HG02623 (cell line): ENCODE results near the gene CCM2.

ENCODE experiments used
- ATAC-seq: cut with Tn5 transposase; IDR thresholded peaks from one replicate; pipeline ENCODE4 v1.9.1; 2021; ENCODE audit warnings: moderate library complexity; ENCODE audit not compliant: unreplicated experiment

CCM2 gene

DNA sequence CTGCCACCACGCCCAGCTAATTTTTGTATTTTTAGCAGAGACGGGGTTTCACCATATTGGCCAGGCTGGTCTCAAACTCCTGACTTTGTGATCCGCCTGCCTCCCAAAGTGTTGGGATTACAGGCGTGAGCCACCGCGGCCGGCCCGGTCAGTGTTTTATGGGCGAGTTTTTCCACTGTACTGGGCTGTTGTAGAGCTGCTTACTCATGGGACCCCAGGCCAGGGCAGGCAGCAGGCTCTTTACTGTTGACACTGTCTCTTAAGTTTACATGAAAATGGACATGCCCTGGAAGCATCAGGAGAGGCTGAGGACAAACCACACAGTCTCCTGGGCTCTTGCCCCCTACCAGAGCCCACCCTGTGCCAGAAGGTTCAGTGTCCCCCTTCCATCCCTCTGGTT, 77.6 kb downstream of the CCM2 start:
- no peak for ATAC-seq

DNA sequence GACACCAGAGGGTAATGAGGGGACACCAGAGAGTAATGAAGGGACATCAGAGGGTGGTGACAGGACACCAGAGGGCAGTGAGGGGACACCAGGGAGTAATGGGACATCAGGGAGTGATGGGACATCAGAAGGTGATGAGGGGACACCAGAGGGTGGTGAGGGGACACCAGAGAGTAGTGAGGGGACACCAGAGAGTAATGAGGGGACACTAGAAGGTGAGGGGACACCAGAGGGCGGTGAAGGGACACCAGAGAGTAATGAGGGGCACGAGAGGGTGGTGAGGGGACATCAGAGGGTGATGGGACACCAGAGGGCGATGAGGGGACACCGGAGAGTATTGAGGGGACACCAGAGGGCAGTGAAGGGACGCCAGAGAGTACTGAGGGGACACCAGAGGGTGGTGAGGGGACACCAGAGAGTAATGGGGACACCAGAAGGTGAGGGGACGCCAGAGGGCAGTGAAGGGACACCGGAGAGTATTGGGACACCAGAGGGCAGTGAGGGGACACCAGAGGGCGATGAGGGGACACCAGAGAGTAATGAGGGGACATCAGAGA, 78.2 kb downstream of the CCM2 start:
- ATAC-seq: no peak

DNA sequence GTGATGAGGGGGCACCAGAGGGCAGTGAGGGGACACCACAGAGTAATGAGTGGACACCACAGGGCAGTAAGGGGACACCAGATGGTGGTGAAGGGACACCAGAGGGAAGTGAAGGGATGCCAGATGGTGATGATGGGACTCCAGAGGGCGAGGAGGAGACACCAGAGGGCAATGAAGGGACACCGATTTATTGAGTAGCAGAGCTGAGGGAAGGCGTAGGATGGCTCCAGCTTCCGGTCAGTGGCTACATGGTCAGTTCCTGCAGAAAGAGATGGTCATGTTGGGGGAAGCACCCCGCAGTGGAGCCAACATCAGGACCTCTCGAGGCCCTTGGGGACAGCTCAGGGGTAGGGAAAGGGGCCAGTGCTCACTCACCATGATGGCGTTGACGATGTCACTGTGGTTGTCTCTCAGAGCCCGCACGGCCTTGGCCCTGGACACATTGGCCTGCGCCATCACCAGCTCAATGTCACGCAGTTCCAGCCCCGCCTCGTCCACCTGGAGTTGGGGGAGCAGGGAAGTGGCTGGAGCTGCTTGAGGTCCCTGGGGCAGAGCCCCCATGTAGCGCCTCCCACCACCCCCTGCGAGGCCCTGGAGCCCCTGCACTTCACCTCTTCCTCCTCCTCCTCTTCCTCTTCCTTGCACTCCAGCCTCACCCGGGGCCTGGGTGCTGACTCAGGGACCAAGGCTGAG, 80.4 kb downstream of the CCM2 start:
- no peak for ATAC-seq

DNA sequence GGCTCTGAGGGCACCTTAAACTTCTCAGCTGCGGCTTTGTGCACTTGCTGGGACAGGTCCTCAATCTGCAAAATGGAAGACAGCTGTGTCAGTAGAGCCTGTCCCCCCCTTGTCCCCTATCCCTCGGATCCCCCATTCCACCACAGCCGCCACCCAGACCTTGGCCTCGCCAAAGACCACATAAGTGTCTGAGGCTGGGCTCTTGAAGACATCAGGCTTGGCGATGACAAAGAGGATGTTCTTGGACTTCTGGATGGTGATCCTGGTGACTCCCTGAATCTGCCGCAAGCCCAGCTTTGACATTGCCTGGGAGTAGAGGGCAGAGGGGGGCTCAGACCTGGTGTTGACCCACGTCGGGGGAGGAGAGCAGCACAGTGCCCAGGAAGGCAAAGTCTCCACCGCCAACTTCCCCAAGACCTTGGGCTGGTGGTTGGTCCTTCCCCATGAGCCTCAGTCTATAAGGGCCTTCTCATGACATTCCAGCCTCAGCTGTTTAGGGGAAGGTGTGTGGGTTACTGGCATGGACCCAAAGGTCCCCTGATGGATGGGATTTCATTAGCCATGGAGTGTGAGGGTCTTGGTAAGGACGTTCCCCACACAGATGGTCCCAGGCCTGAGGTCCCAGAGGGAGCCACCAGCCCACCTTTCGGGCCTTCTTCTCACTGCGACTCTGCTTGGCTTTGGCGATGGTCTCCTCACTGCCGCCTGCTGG, 81.1 kb downstream of the CCM2 start:
- no peak for ATAC-seq

GRCh38 chr7:45081670-45081974, 81.6 kb downstream of the CCM2 start:
- ATAC-seq: no peak

- no peak for ATAC-seq
Observed at GRCh38 chr7:45082031-45082830, 82.2 kb downstream of the CCM2 start.

- ATAC-seq: no peak
Observed at GRCh38 chr7:45082831-45083331, 82.9 kb downstream of the CCM2 start.

DNA sequence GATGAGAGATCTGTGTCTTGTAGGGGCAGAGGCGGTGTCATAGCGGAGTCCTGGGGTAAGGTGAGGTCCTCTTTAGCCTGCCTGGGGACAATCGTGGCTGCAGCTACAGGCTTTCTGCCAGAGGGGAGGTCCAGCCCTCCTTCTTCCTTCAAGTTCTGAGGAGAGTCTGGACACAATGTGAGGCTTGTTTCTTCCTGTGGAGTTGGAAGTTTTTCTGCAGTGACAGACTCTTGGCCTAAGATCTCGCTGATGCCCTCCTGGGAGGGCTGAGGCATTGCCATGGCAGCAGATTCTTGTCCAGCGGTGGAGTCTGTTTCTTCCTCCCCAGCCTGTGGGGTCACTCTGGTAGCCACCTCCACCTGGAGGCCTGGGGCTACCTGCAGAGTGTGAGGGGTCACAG, 84.3 kb downstream of the CCM2 start:
- no peak for ATAC-seq

DNA sequence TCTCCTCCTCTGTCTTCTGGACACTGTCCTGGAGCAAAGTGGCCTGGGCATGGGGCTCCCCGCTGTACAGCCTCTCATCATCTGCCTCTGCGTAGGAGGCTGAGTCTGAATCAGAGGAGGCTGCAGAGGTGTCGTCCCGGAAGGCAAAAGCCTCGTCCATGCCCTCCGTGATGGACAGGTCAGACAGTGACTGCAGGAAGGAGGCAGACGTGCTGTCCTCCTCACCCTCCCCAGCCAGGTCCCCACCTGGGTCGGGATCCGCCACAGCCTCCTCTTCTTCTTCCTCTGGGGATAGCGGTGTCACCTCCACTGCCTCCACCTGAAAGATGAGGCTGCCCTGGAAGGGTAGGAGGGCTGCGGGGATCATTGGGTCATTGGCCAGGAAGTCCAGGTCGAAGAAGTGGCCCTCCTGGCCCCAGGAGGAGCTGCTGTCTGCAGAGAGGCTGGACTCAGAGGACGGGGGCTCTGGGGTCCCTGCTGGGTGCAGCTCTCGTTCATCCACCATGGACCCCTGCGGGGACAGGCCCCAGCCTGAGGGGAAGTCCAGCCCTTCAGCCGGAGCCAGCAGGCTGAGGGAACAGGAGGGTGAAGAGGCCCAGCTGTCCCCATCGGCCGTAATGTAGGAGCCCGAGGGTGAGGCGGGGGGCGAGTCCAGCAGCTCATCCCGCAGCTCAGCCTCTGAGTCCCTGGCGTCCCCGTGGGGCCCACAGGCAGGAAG, 85.1 kb downstream of the CCM2 start:
- no peak for ATAC-seq

- ATAC-seq: no peak
Observed at GRCh38 chr7:45085619-45086200, 85.7 kb downstream of the CCM2 start.

- ATAC-seq: no peak
Observed at GRCh38 chr7:45086331-45087065, 86.5 kb downstream of the CCM2 start.

DNA sequence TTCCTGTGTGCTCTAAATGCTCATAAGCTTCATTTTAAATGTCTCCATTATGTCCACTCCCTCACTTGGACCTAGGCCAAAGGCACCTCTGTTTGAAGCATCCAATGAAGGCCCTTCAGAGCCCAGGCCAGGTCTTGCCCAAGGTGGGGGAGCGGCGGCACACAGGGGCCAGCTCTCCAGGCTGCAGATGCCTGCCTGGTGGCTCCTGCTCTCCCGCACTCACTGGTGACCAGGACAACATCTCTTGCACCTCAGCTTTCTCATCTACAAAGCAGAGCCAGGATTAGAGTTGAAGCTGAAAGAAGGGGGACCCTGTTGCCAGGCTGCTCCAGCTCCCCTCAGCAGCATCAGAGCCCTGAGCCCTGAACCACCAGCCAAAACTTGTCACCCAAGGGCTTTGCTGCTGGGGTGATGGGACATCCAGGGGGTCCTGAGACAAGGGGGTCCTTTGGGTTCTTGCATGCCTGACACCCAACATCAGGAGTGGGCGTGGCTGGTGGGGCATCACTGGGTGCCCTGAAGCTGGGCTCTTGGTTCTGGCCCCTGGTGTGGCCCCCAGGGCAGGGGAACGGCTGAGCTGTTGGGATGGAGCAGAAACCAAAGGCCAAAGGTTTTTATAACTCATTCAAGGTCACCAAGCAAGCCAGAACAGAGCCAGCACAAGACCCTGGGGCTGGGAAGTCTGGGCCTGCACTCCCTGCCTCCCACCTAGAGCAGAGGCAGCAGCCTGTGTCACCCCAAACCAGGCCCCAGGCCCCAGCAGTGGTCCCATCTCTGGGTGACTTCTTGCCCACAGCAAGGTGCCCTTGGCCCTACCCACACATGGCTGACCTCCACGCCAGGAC, 87.5 kb downstream of the CCM2 start:
- ATAC-seq: no peak

DNA sequence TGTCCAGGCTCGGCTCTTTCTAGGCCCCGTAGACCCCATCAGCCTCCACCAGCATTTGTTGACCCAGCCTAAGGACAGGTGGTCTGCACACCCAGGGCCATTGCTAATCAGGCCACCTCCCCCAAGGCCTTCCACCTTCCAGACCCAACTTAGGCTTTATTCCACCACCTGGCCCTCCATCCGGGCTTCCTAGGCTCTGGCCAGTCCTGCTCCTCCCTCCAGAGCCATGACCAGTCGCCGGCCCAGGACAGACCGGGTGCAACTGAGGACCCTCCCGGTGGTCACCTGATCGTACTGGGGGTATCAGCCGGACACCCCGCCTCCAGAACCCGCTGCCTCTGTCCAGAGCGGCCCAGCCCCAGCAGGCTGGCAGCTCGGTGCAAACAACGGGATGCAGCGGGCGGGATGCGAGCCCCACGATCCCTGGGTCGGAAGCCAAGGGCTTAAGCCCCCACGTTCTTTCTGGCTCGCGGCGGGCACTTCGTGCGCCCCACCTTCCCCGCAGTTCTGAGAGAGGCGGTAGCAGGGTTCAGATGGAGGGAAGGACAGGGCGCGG, 88.2 kb downstream of the CCM2 start:
- ATAC-seq: no peak

- ATAC-seq: no peak
Observed at GRCh38 chr7:45088821-45089340, 88.9 kb downstream of the CCM2 start, which contains the start of gene NACAD. TSS of gene NACAD (minus strand) at chr7:45088969. CDS start at chr7:45088894, 75 bp downstream.

DNA sequence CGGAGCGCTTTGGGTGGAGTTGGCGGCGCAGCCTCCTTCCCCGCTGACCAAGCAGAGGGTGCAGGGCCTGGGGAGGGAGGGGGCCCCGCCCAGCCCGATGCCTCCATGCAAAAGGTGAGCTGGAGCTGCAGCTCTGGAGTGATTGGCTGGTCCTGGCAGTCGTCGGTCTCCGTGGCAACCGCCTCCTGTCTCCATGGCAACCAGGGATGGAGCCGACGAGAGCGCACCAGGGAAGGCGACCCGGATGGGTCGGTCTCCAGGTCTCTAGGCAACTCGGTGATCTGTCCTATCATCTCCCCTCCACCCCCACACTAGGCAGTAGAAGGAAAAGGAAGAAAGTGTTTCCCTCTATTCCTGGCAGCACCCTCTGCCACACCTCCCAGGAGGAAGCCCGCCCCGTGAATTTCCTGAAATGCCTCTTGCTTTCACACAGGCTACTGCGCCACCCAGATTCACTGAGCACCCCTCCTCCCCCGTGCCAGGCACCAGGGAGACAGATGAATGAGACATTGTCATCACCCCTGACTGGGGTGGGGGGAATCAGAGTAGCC, 89.4 kb downstream of the CCM2 start:
- ATAC-seq: no peak

DNA sequence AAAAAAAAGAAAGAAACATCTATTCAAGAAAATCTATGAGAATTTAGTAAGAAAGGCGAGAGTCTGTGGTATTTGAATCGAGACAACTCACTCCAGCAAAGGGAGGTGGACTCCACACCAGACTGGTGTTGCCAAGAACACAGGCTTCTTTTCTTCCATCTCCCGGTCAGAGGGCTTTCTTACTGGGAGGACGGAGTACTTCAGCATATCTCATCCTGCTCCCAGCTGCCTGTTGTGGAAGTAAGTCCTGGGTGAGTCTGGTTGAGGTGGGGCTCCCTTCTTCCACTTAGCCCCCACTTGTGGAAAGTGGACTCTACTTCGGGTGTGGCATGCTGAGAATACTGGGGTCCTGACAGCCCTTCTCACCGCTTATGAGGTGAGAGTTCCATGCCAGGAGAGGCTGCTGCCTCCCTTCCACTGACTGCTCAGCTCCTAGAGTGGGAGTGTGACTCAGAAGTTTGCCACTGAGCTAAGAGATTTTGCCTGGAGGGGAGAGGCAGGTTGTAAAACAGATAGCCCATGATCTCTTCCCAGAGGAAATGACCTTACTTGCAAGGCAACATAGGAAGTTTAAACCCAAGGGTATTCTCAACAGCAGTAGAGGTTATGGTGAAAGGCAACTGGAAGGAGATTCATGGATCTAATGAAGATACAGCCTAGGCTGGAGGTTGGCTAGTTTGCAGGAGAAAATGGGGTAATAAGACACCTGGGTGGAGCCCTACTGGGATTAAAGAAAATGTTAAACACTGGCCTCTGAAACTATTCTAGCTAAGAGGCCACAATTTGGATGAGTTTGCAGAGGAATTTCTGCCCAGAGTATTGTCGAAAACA, 92.3 kb downstream of the CCM2 start:
- ATAC-seq: no peak

GRCh38 chr7:45092931-45093235, 92.9 kb downstream of the CCM2 start:
- ATAC-seq: no peak
